ENCODE results near the gene COX4I1. TPM values are rescaled to one million over a fixed set of nuclear protein-coding genes. Genes with fewer than 3 reads are reported as not detected.

Gene COX4I1
- total RNA-seq = 393 and 399 TPM in 2 replicates

DNA sequence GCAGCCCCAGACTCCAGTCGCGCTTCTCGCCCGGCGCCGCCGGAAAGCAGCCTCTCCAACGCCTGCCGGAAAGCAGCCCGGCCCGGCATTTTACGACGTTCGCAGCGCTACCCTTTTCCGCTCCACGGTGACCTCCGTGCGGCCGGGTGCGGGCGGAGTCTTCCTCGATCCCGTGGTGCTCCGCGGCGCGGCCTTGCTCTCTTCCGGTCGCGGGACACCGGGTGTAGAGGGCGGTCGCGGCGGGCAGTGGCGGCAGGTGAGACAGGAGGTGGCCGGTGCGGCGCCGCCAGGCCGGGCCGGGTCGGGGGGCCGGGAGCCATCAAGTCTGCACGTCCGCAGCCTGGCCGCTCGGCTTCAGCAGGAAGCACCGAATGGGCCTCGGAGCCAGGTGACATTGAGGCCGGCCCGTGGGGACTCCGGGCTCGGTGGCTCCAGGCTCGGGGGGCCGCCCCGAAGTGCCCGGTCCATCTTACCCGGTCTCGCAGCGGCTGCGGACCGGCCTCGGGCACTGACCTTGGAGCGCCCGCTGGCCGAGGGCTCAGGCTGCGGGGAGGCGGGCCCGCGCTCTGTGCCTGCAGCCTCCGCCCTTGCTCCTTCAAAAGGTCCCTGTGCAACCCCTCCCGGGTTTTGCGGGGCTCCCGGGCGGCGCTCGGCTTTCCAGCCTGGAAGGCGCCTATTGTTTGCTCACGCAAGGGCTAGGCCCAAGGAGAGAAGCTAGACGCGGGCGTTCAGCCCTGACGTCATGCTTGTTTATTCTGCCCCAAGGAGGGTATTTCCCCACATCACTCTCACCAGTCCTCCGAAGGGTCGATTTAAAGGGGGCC is at the start of gene COX4I1, which contains the start of gene EMC8:
Gene COX4I1 (plus strand): TSS at position 199 of the 824 bp plus-strand sequence. CDS start 1,511 bp downstream, outside the sequence.
Gene EMC8 (minus strand): TSS at position 48 of the 824 bp plus-strand sequence. CDS start 249 bp downstream, outside the sequence.

GRCh38 chr16:85750827-85751697 is 48.4 kb upstream of the COX4I1 start, which contains the start of gene C16orf74:
Gene C16orf74, minus strand, starts transcription at chr16:85751096. Its CDS starts 15,879 bp downstream, at chr16:85735217.

Other genes starting within 250 kb of the COX4I1 start
- gene GSE1, start 186.4 kb upstream of the COX4I1 start, total RNA-seq = 11.2 and 28.9 TPM in 2 replicates
- gene GINS2, start 110.7 kb upstream of the COX4I1 start, total RNA-seq = 1.8 and 29.8 TPM in 2 replicates
- 5.6 and 11.4 TPM in 2 replicates for gene C16orf74, start 48.6 kb upstream of the COX4I1 start, total RNA-seq
- 72.8 and 74.9 TPM in 2 replicates for gene EMC8, start 151 bp upstream of the COX4I1 start, total RNA-seq
- gene IRF8, start 99.5 kb downstream of the COX4I1 start, total RNA-seq = 0.49 and 0.89 TPM in 2 replicates